DOHH2 (cell line): ENCODE results near the gene ADGRG6.

ENCODE experiments used
- H3F3A ChIP-seq: fragments of 200-600 bp; sonication (generic), shearing (Covaris generic); 2 replicates; pipeline ENCODE4 v1.6.0; 2016; ENCODE audit warnings: antibody characterized with exemption, mild to moderate bottlenecking; ENCODE audit not compliant: control insufficient read depth, insufficient read depth
- H3K27ac ChIP-seq: fragments of 200-600 bp; sonication (generic); 2 replicates; pipeline ENCODE4 v1.5.1; 2014; ENCODE audit warnings: low read depth, mild to moderate bottlenecking, low read length, moderate library complexity
- H3K27me3 ChIP-seq: fragments of 200-600 bp; sonication (generic); 2 replicates; pipeline ENCODE4 v1.6.1; 2014; ENCODE audit warnings: mild to moderate bottlenecking, low read length, mixed read lengths; ENCODE audit not compliant: control insufficient read depth
- H3K36me3 ChIP-seq: fragments of 200-600 bp; sonication (generic); 2 replicates; pipeline ENCODE4 v1.6.1; 2014; ENCODE audit warnings: mild to moderate bottlenecking, low read length, moderate library complexity, mixed read lengths; ENCODE audit not compliant: control insufficient read depth
- H3K4me1 ChIP-seq: fragments of 200-600 bp; sonication (generic); 2 replicates; pipeline ENCODE4 v1.6.1; 2014; ENCODE audit warnings: mild to moderate bottlenecking, low read length, mixed read lengths; ENCODE audit not compliant: control insufficient read depth
- H3K4me2 ChIP-seq: fragments of 200-600 bp; sonication (generic); 2 replicates; pipeline ENCODE4 v1.6.0; 2014; ENCODE audit warnings: mild to moderate bottlenecking, low read length, moderate library complexity
- H3K4me3 ChIP-seq: fragments of 200-600 bp; sonication (generic); 2 replicates; pipeline ENCODE4 v1.5.1; 2014; ENCODE audit warnings: mild to moderate bottlenecking, low read length, mixed read lengths
- H3K79me2 ChIP-seq: fragments of 200-600 bp; sonication (generic); 2 replicates; pipeline ENCODE4 v1.6.1; 2014; ENCODE audit warnings: mild to moderate bottlenecking, low read length, mixed read lengths; ENCODE audit not compliant: control insufficient read depth
- H3K9me2 ChIP-seq: fragments of 200-600 bp; sonication (generic); replicated peaks from 2 replicates; pipeline ENCODE4 v1.6.1; 2014; ENCODE audit warnings: mild to moderate bottlenecking, low read length, mixed read lengths; ENCODE audit not compliant: control insufficient read depth
- H3K9me3 ChIP-seq: fragments of 200-600 bp; sonication (generic); 2 replicates; pipeline ENCODE4 v1.6.1; 2014; ENCODE audit warnings: antibody characterized with exemption, low read length, mixed read lengths; ENCODE audit not compliant: control insufficient read depth, insufficient read depth
- H4K20me1 ChIP-seq: fragments of 200-600 bp; sonication (generic); 2 replicates; pipeline ENCODE4 v1.6.0; 2014; ENCODE audit warnings: low read depth, mild to moderate bottlenecking, antibody characterized with exemption, low read length, moderate library complexity; ENCODE audit not compliant: control insufficient read depth, insufficient read depth
- EZH2phosphoT487 ChIP-seq: fragments of 200-600 bp; sonication (generic); IDR thresholded peaks from 2 replicates; pipeline ENCODE4 v1.6.1; 2017; ENCODE audit warnings: borderline replicate concordance, mild to moderate bottlenecking, antibody characterized with exemption, low read length, moderate library complexity, mixed read lengths
- TF ChIP-seq, protein P1 (sequence below): fragments of 200-600 bp; sonication (generic); IDR thresholded peaks from one replicate; pipeline ENCODE4 v1.5.1; 2014; ENCODE audit warnings: antibody characterized with exemption, mild to moderate bottlenecking, low read depth, low read length; ENCODE audit not compliant: poor library complexity, severe bottlenecking

The ADGRG6 gene

GRCh38 chr6:142416179-142416578 lies 114.4 kb downstream of the ADGRG6 start:
- Histone ChIP-seq H4K20me1 (no peaks in the 10 kb centered on the region), H3K9me3 (no peaks in the 10 kb centered on the region), H3K4me1 (no peaks in the 10 kb centered on the region), H3F3A (no peaks in the 10 kb centered on the region), H3K36me3 (no peaks in the 10 kb centered on the region), H3K79me2 (no peaks in the 10 kb centered on the region), H3K27me3 (no peaks in the 10 kb centered on the region), H3K4me3 (no peak overlapping the region), H3K27ac (no peak overlapping the region), H3K9me2 (no peaks in the 10 kb centered on the region), H3K4me2 (no peak overlapping the region)
- no peak for TF ChIP-seq EZH2phosphoT487
- TF ChIP-seq, protein P1, sequence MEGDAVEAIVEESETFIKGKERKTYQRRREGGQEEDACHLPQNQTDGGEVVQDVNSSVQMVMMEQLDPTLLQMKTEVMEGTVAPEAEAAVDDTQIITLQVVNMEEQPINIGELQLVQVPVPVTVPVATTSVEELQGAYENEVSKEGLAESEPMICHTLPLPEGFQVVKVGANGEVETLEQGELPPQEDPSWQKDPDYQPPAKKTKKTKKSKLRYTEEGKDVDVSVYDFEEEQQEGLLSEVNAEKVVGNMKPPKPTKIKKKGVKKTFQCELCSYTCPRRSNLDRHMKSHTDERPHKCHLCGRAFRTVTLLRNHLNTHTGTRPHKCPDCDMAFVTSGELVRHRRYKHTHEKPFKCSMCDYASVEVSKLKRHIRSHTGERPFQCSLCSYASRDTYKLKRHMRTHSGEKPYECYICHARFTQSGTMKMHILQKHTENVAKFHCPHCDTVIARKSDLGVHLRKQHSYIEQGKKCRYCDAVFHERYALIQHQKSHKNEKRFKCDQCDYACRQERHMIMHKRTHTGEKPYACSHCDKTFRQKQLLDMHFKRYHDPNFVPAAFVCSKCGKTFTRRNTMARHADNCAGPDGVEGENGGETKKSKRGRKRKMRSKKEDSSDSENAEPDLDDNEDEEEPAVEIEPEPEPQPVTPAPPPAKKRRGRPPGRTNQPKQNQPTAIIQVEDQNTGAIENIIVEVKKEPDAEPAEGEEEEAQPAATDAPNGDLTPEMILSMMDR: no peak

DNA sequence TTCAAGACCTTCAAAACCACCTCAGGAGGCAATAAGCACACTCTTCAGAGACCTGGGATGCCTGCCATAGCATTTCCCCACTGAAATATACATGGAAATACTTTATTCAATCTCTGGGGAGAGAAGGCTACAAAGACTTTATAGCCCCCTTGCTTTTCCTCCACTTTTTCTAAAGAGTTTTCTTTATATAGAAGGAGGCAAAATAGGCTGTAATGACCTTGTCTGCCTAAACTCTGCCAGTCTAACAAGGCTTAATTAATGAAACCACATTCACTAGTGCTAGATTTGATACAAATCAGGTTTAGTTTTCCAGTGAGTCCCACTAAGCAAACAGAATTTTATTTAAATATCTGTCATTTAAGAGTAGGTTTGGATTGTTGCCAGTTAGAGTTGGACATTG lies 114.9 kb downstream of the ADGRG6 start:
- H3K4me1 ChIP-seq: no peaks in the 10 kb centered on the region
- no peak overlapping the region for H3K4me3 ChIP-seq
- no peaks in the 10 kb centered on the region for H3K9me3 ChIP-seq
- no peaks in the 10 kb centered on the region for H4K20me1 ChIP-seq
- no peaks in the 10 kb centered on the region for H3K36me3 ChIP-seq
- H3K27me3 ChIP-seq: no peaks in the 10 kb centered on the region
- TF ChIP-seq EZH2phosphoT487: no peak
- TF ChIP-seq, protein P1: no peak
- no peak overlapping the region for H3K4me2 ChIP-seq
- no peak overlapping the region for H3K27ac ChIP-seq
- H3K79me2 ChIP-seq: no peaks in the 10 kb centered on the region
- no peaks in the 10 kb centered on the region for H3F3A ChIP-seq
- no peaks in the 10 kb centered on the region for H3K9me2 ChIP-seq

GRCh38 chr6:142417331-142417750 lies 115.5 kb downstream of the ADGRG6 start:
- Histone ChIP-seq H3K4me2 (no peak overlapping the region), H3K27ac (no peak overlapping the region), H3F3A (no peaks in the 10 kb centered on the region), H3K4me3 (no peak overlapping the region), H3K9me3 (no peaks in the 10 kb centered on the region), H3K27me3 (no peaks in the 10 kb centered on the region), H3K4me1 (no peaks in the 10 kb centered on the region), H3K36me3 (no peaks in the 10 kb centered on the region), H4K20me1 (no peaks in the 10 kb centered on the region), H3K9me2 (no peaks in the 10 kb centered on the region), H3K79me2 (no peaks in the 10 kb centered on the region)
- TF ChIP-seq, protein P1: no peak
- no peak for TF ChIP-seq EZH2phosphoT487

- no peak overlapping the region for H3K4me2 ChIP-seq
- H3K4me3 ChIP-seq: no peak overlapping the region
- H3K27ac ChIP-seq: no peak overlapping the region
- no peaks in the 10 kb centered on the region for H3K79me2 ChIP-seq
- H3K27me3 ChIP-seq: no peaks in the 10 kb centered on the region
- TF ChIP-seq EZH2phosphoT487: no peak
- TF ChIP-seq, protein P1: no peak
- H4K20me1 ChIP-seq: no peaks in the 10 kb centered on the region
- no peaks in the 10 kb centered on the region for H3K9me3 ChIP-seq
- H3F3A ChIP-seq: no peaks in the 10 kb centered on the region
- no peaks in the 10 kb centered on the region for H3K4me1 ChIP-seq
- no peaks in the 10 kb centered on the region for H3K36me3 ChIP-seq
- H3K9me2 ChIP-seq: no peaks in the 10 kb centered on the region
Observed at GRCh38 chr6:142419071-142419470, 117.3 kb downstream of the ADGRG6 start.
